Germinal center (tissue), 1 donor: ENCODE results near the gene COL5A3.
"Not testable (repeated sequence)": the region's sequence is repeated elsewhere in the genome, so short reads cannot be mapped to it uniquely, and the experiment has no call there.

ENCODE experiments used
- DNase-seq: peaks from one replicate; pipeline ENCODE4 v3.0.0; 2012; ENCODE audit warnings: mixed read lengths, low spot score

Gene COL5A3

DNA sequence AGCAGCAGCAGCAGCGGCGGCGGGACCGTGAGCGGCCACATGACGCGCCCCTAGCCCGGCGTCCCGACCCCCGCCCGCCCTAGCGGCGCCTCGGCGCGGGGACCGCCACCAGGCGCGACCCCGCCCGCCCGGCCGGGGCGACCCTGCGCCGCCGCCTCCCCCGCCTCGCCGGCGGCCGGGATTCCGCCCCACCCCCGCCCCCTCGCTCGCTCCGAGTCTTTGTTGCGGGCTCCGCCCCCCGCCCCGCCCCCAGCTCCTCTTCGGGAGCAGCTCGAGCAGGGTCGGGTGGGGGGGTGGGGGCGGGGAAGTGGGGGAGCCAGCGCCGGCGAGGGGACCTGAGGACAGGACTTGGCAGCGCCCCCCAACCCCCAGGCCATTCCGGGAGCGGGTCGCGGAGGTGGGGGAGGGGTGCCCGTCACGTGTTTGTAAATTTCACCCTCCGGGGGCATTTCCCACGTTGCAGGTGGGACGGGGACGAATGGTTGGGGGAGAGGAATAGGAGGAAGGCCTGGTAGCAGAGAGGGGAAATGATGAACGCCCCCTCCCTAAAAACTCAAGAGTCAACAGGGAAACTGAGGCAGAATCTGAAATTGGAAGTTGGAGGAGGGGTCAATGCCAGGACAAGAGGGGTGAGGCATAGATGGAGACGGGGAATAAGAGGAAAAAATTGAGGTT lies 73.8 kb downstream of the COL5A3 start, which contains the start of gene OLFM2:
Gene OLFM2, minus strand, starts transcription at position 190 of the 675 bp plus-strand sequence. Its CDS starts 149 bp downstream, at position 41.
- DNase-seq = no peak

DNA sequence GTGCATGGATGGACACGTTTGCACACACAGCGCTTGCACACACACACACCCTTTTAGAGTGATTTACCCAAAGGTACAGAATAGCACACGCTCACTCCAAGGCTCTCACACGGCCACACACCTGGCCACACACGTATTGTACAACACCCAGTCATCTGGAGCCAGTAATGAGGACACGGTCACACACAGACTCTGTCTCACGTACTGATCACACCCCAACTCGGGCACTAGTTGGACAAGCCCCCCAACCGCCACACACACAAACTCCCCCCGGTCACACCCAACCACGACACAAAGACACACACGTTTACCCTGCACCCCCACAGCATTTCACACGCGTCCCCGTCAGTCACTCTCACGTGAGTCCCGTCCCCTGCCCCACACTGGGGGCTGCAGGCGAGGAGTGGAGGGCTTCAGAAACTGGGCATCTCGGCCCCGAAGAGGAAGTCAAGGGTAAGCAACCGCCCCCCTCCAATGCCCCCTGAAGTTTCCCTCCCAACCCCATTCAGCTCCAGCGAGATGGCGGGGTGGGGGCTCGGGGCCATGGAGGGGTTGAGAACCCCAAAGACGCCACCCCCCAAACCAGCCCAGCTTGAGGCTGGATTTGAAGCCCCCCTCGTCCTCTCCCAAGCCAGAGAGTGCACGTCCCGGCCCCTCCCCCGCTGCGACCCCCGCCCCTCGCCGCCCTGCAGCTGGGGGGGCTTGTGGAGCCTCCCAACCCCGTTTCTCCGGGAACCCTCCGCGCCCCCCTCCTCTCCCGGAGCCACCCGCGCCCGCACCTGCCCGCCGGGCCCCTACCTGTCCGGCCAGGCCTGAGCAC lies 74.6 kb downstream of the COL5A3 start:
- DNase-seq = no peak

DNA sequence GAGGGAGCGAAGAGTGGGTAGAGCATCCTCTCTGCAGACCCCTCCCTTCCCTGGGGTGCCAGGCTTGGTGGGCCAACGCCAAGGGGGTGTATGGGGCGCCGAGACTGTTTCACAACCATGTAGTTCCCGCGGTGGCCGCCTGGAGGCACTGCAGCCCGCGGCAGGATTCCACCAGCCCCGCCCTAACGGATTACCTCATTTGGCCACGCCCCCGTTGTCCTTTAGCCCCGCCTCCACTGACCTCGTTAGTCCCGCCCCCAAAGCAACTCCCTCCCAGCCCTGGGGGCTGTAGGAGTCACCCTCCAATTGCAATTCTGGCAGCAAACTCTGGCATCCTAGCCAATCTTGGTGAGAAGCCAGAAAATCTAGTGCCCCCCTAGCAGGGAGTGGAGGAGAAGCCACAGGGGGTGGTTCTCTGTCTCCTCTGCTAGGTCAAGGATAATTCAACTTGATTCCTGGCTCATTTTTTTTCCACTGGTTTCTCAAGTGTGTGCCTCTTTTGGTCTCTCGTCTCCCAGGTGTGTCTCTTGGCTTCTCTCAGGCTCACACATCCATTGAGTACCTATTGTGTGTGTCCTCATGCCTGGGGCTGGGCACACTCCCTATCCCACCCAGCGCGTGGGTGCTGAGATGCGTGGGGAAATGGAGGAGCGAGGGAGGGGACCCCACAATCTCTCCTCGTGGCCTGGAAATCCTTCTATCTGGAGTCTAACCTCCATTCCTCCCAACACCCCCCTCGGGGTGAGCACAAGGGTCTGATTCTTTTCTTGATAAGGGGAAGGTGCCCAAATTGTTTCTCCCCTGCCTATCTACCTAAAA lies 76.0 kb downstream of the COL5A3 start:
- peak; percentile 91 for DNase-seq

DNA sequence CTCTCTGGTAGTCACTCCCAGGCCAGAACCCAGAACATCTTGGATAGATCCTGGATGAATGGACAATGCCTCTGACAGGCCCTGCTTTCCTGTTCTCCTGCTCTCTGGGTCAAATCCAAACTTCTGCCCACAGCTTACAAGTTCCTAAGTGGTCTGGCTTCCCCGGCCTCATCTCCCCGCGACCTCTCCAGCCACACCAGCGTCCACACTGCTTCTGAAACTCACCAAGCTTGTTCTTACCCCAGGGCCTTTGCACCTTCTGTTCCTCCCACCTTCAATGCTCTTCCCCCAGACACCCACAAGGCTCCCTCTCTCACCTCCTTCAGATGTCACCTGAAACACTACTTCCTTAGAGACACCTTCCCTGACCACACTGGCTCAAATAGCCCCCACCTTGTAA lies 77.5 kb downstream of the COL5A3 start:
- no peak for DNase-seq

DNA sequence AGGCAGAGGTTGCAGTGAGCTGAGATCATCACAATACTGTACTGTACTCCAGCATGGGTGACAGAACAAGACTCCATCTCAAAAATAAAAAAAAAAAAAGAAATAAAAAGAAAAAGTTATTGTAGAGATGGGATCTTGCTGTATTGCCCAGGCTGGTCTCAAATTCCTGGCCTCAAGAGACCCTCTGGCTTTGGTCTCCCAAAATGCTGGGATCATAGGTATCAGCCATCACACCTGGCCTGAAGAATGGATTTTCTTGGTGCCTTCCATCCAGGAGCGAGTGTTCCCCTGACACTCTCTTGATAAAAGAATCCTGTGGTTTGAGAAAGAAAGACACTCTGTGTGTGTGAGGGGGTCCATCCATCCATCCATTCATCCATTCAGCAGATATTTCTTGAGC lies 78.7 kb downstream of the COL5A3 start:
- DNase-seq = no peak

DNA sequence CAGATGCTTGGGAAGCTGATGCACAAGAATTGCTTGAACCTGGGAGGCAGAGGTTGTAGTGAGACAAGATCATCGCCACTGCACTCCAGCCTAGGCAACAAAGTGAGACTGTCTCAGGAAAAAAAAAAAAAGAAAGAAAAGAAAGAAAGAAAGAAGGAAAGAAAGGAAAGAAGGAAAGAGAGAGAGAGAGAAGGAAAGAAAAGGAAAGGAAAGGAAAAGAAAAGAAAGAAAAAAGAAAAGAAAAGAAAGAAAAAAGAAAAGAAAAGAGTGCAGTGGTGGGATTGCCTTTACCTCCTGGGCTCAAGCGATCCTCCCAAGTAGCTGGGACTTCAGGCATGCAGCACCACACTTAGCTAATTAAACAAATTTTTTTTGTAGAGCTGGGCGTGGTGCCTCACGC lies 86.9 kb downstream of the COL5A3 start:
- no peak for DNase-seq

DNA sequence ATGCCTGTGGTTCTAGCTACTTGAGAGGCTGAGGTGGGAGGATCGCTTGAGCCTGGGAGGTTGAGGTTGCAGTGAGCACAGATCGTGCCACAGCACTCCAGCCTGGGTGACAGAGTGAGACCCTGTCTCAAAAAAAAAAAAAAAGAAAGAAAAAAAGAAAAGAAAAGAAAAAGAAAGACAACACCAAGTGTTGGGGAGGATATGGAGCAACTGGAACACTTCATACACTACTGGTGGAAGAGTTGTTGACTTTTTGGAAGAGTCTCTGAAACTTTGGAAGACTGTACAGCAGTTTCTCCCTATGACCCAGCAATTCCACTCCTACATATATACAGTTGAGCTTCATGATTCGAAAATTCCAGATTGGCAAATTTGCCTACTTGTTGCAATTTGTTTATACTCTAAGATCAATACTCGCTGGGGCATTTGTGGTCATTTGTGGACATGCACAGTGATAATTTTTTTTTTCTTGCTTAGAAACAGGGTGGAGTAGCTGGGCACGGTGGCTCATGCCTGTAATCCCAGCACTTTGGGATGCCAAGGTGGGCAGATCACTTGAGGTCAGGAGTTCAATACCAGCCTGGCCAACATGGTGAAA lies 87.4 kb downstream of the COL5A3 start:
- DNase-seq = not testable (repeated sequence)

DNA sequence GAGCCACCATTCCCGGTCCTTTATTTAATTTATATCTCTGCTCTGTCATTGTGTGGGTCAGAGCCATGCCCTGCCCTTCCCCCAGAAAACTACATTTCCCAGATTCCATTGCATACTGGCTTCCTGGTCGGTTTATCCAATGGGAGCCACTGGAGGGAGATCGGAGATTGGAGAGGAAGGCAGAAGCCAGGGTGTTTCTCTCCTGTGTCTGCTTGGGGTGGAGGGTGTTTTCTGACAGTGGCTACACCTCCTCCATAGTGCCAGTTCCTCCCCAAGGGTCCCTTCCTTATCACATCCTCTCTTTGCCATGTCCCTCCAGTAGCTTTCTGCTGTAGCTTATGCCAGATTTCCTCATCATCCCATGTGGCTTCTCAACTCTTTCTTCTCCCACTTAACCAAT lies 93.0 kb downstream of the COL5A3 start:
- no peak for DNase-seq

DNA sequence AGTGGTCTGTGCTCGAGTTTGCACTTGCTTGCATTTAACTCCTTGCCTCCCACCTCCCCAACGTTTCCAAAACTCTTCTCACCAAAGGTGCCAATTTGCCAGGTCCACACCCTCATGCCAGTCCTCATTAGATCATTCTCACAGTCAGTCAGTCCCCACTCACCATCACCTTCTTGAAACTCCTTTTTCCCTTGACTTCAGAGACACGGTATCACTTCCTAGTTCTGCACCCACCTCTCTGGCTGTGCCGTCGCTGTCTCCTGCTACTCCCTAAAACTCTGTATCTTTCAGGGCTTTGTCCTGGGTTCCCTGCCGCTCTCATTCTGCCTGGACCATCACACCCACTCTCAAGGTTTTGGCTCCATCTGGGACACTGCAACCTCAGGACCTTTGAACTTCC lies 93.6 kb downstream of the COL5A3 start:
- DNase-seq = no peak

DNA sequence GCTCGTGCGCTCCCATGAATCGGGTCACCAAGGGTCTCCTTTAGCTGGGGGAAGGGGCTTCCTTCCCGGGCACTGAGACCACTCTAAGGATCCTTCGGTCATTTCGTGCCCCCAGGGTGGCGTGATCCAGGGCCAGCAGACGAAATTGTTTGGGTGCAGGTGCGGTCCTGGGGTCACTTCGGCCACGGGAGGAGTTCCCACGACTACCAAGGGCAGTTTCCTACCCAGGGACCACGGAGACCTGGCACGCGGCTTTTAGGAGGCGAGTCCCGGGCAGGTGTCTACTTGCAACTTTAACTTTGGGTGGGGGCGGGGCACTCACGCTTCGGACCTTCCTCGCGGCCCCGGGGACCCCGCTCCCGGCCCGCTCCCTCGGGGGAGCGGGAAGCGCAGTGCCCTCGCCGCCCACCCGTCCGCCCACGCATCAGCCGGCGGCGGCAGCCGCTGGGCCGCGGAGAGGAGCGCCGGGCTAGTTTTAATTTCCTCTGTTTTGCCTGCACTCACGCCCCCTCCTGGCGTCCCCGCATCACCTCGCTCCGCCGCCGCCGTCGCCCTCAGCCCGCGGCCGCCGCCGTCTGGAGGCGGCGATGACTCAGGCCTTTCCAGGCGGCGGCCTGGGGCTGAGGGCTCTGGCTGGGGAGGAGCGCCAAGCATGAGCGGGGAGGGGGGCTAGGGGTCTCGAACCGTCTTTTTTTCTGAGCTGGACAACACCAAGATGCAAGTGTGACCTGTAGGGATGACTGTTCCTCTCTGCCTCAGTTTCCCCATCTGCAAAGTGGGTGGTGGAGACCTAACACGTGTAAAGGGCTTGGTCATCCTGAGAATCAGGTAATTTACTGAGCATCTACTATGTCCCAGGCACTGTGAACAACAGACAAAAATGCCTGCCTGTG lies 95.7 kb downstream of the COL5A3 start:
- DNase-seq = peak; percentile 78

DNA sequence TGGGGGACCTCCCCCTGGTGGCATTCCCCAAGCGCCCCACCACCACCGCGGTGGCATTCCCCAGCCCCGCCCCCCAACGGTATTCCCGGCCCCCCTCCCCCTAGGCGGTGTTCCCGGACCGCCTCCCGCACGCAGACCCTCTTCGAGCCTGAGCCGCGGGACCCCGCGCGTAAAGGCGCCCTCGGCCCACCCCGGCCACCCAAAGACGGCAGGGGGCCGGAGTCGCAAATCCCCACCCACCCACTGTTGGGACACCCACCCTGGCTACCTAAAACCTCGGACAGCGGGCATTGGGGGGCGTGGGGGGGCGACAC lies 96.3 kb downstream of the COL5A3 start:
- DNase-seq = no peak

DNA sequence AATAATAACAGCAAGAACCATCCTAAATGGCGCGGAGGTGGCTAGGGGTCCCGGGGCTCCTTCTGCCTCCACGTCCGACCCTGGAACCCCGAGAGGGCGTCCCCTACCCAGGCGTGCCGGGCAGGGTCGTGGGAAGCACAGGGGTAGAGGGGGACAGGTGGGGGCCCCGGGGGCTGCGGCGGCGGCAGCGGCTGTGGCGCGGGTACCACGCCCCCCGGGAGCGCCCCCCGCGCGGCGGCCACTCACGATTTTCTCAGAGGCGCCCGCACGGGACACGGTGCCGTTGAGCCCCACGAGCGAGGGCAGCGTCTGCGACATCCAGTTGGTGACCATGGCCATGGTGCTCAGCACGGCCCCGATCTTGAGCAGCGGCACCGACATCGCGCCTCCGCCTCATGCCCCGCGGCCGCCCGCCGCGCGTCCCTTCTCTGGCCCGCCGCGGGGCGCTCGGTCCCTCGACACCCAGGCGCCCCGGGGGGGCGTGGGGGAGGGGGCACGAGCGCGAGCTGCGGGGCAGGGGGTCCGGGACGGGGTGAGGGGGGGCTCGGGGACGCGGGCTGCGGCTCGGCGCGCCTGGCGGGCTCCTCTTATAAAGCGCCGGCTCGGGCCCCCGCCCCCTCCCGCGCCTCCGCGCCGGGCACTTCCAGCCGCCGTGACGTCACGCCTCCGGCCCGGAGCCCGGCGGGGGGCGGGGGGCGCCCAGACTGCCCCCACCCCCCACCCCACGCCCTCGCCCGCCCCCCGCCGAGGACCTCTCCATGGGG lies 96.9 kb downstream of the COL5A3 start:
- no peak for DNase-seq

DNA sequence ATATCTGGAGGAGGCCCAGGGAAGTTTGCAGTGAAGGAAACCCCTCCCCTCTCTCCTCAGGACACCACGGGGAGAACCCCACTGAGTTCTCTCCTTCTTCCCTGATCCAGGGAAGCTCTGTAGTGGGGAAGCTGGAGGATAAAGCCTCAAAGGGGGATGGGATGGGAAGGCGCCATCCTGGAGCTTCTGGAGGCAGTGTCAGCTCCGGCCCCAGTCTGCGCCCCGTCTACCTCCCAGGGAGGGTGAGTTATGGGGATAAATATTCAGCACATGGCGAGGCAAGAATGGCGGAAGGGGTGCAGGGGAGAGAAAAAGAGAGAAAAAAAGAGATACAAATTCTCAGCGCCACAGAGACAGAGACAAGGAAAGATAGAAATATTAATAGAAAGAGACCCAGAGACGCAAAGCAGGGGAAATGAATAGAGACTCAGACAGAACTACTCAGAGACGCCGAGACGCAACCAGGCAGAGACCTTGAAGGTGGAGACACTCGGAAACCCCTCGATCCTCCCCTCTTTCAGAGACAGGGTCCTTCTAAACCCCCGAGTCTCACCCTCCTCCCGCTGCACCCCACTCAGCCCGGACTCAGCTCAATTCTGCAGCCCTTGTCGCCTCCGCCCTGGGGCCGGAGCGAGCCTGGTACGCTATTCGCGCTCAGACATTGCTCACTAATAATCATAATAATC lies 97.6 kb downstream of the COL5A3 start:
- DNase-seq = no peak

DNA sequence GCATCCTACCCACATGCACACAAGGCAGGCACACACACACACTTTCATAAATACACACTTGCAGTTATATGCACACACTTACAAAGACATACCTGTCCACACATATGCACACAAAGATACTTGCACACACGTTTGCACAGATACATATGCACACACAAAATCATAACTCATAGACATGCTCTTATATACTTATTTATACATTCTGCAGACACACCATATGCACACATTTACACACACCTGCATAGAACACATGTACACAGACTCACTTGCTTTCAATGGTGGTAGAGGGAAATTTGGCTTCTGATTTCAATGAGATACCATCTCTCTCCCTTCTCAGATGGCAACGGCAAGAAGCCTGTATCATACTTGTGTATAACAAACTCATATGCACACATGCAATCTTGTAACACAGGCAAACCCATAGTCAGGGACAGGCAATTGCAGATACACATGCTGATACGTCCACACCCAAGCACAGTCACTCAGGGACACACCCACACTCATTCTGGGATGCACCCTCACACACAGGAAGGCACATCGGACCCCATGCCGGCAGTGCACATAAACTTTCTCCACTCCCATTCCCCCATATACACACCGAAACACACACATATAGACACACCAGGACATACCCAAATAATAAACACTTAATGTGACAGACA lies 98.6 kb downstream of the COL5A3 start:
- no peak for DNase-seq

DNA sequence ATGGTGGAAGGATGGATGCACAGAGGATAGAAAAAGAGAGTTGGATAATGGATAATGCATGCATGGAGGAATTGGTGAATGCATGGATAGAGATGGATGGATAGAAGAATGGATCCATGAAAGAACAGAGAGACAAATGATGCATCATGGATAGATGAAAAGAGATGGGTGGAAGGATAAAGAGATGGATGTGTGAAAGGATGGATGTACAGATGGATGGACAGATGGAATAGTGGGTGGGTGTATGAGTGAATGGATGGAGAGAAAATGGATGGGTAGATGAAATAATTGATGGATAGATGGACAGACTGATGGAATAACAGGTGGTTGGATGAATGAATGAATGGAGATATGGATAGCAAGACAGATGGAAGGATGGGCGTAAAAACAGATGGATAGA lies 99.7 kb downstream of the COL5A3 start:
- no peak for DNase-seq
